HuH-7 (cell line): Measurements from ENCODE around the gene STT3B.

Experiments used
- DNase-seq: peaks from one replicate; pipeline ENCODE4 v3.0.0; 2011; ENCODE audit warnings: low spot score

STT3B gene

GRCh38 chr3:31521468-31521867, 11.3 kb upstream of the STT3B start:
- DNase-seq, result no peak

- DNase-seq, result no peak
Observed at GRCh38 chr3:31522152-31522551, 10.6 kb upstream of the STT3B start.

- no peak for DNase-seq
Observed at GRCh38 chr3:31523543-31523942, 9.2 kb upstream of the STT3B start.

DNA sequence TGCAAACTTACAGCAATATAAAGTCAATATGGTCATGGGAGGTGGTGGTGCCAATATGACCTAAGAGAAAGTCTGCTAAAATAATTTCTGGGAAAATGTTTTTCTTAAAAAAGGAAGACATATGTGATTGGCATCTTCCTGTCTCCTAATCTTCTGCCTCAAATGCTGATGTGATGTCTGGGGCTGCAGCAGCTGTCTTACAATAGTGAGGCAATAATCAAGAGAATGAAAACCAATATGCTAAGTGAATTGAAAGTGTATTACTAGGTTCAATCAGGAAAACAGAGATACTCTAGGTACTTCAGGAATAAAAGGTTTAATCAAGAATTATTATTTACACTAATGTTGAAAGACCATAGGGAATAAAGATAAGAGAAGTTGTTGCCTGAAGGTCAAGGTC, 7.2 kb upstream of the STT3B start:
- no peak for DNase-seq

GRCh38 chr3:31529421-31529820, 3.3 kb upstream of the STT3B start:
- DNase-seq, result no peak

GRCh38 chr3:31530039-31530959, 2.4 kb upstream of the STT3B start:
- no peak for DNase-seq

DNA sequence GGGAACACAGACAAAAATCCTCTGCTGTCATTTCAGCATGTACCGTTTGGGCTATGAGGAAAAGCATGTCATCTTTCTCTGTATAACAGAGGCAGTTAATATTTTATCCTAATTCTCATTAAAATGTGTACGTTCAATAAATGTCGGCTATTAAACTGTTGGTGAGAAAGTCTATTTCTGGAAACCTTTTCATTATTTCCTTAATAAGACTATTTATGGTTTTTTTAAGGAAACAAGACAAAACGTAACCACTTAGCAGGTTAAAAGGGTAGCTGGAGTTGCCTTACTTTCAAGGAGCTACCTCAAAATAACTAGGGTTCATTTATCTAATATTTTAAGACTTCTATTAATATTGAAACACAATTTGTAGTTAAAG, 1.8 kb upstream of the STT3B start:
- DNase-seq, result no peak

DNA sequence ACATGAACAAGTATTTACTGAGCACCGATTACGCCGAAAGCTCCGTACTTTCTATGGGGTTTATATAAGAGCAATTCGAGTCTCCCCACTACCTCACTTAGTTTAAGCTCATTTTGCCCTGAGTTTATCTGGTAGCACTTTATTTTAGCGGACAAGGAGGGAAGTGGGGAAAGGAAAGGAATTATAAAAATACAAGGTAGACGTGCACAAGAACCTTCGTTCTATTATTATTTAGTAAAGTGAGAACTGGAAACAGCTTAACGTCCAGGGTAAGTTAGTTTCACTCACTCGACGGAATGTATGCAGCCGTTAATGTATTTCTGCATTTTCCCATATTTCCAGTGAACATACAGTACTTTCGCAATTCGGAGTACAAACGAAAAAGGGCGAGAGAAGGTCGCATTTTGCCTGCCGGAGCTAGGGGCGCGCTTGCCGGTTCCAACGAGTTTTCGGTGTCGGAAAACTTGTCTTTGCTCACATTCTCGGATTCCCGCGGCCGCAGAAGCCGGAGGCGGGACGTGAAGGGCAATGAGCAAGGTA, 1.2 kb upstream of the STT3B start:
- peak; percentile 41 for DNase-seq

- DNase-seq, result peak; percentile 98
Observed at GRCh38 chr3:31531992-31532586, 636 bp upstream of the STT3B start.

GRCh38 chr3:31533169-31534064, 692 bp downstream of the STT3B start:
- peak; percentile 46 for DNase-seq

GRCh38 chr3:31534065-31534425, 1.3 kb downstream of the STT3B start:
- DNase-seq, result peak; percentile 74

DNA sequence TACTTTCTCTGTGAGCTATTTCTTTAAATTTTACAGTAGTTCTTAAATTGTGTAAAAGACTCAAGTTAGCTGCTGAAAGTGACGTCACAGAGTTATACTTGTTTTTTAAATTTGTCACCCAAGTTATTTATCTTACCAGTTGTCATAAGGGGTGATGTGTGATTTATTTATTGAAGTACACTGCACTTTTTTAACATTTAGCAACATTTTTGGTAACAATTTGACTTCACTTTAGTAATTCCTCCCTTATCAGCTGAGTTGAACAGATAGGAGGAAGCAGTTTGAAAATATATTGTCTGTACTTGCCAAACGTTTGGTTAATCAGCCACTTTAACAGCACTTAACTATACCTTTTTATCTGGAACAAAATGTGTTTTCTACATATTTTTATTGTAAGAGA, 3.8 kb downstream of the STT3B start:
- DNase-seq, result no peak

GRCh38 chr3:31538801-31539200, 6.1 kb downstream of the STT3B start:
- no peak for DNase-seq

GRCh38 chr3:31539275-31539674, 6.5 kb downstream of the STT3B start:
- no peak for DNase-seq

DNA sequence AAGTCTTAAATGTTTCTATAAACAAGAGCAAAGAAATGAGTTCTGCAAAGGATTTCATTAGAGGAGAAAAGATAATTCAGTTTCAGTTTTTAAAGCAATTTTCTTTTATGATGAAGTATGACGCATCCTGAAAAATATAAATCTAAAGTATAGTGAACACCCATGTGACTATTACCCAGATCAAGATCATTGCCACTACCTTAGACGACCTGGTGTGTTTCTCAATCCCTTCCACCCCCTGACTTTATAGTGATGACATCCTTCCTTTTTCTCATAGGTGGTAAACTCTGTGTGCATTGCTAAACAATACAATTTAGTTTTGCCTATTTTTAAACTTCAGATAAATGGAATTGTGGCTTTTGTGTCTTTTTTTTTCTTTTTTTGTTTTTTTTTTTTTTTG, 8.4 kb downstream of the STT3B start:
- no peak for DNase-seq

DNA sequence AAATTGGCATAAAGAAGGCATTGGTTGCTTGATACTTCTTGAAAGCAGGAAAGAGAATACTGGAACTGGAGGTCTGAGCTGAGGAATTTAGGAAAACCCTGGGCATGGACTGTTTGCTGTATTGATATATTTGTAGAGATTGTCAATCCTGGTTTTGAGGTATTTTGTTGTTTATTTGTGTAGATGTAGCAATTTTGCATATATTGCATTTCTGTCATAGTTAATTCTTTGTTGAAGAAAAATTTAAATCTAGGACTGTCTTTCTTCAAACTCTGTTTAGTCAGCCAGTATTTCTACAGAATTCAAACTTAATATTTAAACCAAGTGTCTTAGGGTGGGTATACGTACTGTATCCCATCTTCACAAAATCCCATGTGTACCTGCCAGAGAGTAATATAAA, 9.5 kb downstream of the STT3B start:
- no peak for DNase-seq

- no peak for DNase-seq
Observed at GRCh38 chr3:31543375-31543774, 10.7 kb downstream of the STT3B start.

- no peak for DNase-seq
Observed at GRCh38 chr3:31544634-31545033, 11.9 kb downstream of the STT3B start.

DNA sequence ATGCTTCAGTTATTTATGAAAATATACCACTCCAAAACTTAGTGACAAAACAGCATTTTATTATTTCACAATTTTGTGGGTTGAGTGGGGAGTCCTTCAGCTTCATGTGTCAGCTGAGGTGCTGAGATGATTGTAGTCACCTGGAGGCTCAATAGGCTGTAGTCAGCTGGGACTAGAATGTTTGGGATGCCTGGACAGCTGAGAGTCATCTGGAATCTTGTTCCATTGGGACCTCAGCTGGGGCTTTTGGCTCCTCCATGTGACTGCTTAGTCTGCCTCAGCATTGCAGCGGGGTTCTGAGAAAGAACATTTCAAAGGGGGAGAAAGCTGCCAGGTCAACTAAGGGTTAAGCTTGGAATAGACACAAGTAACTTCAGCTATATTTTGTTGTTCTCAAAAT, 13.4 kb downstream of the STT3B start:
- no peak for DNase-seq

GRCh38 chr3:31546725-31547124, 14.0 kb downstream of the STT3B start:
- DNase-seq, result no peak

GRCh38 chr3:31550452-31551251, 17.9 kb downstream of the STT3B start:
- no peak for DNase-seq

- DNase-seq, result no peak
Observed at GRCh38 chr3:31551646-31552045, 18.9 kb downstream of the STT3B start.
